Neural progenitor cell (in vitro differentiated cells): ENCODE results near the gene CEACAM16. TPM values are rescaled to one million over a fixed set of nuclear protein-coding genes. Genes with fewer than 3 reads are reported as not detected.

ENCODE experiments used
- DNase-seq: peaks from one replicate; pipeline ENCODE4 v3.0.0-alpha.2; 2016; ENCODE audit warnings: low spot score
- H2AFZ ChIP-seq: fragments of 200-600 bp; sonication (generic); replicated peaks from 2 replicates; pipeline ENCODE4 v1.6.1; 2016; ENCODE audit warnings: antibody characterized with exemption
- H3F3A ChIP-seq: fragments of 200-600 bp; sonication (generic); 2 replicates; pipeline ENCODE4 v1.6.1; 2016; ENCODE audit warnings: antibody characterized with exemption, low read depth
- H3K27ac ChIP-seq: fragments of 200-600 bp; sonication (generic); 2 replicates; pipeline ENCODE4 v1.5.1; 2016; ENCODE audit warnings: mild to moderate bottlenecking
- H3K27me3 ChIP-seq: fragments of 200-600 bp; sonication (generic); 2 replicates; pipeline ENCODE4 v1.6.1; 2016; ENCODE audit warnings: mild to moderate bottlenecking, moderate library complexity
- H3K36me3 ChIP-seq: fragments of 200-600 bp; sonication (generic); 2 replicates; pipeline ENCODE4 v1.5.1; 2016
- H3K4me1 ChIP-seq: fragments of 200-600 bp; sonication (generic); 2 replicates; pipeline ENCODE4 v1.6.1; 2016; ENCODE audit warnings: mixed run types
- H3K4me2 ChIP-seq: fragments of 200-600 bp; sonication (generic); 2 replicates; pipeline ENCODE4 v1.6.1; 2016
- H3K4me3 ChIP-seq: fragments of 200-600 bp; sonication (generic); 2 replicates; pipeline ENCODE4 v1.5.1; 2016
- H3K79me2 ChIP-seq: fragments of 200-600 bp; sonication (generic); 2 replicates; pipeline ENCODE4 v1.6.1; 2016; ENCODE audit warnings: low read depth
- H3K9ac ChIP-seq: fragments of 200-600 bp; sonication (generic); 2 replicates; pipeline ENCODE4 v1.6.1; 2016
- H3K9me3 ChIP-seq: fragments of 200-600 bp; sonication (generic); 2 replicates; pipeline ENCODE4 v1.5.1; 2016; ENCODE audit warnings: low read depth
- H4K20me1 ChIP-seq: fragments of 200-600 bp; sonication (generic); 2 replicates; pipeline ENCODE4 v1.6.1; 2016; ENCODE audit warnings: low read depth
- H3K27ac Mint-ChIP-seq: 3 replicates; pipeline ENCODE4 v1.8.0; 2021; ENCODE audit warnings: mixed read lengths
- H3K27me3 Mint-ChIP-seq: 2 replicates; pipeline ENCODE4 v1.8.0; 2022; ENCODE audit warnings: low read depth, mild to moderate bottlenecking, inconsistent platforms, moderate library complexity, mixed read lengths; ENCODE audit not compliant: insufficient read depth
- H3K36me3 Mint-ChIP-seq: 3 replicates; pipeline ENCODE4 v1.8.0; 2021; ENCODE audit warnings: mixed read lengths
- H3K4me1 Mint-ChIP-seq: 3 replicates; pipeline ENCODE4 v1.8.0; 2021; ENCODE audit warnings: mixed read lengths
- H3K4me3 Mint-ChIP-seq: 3 replicates; pipeline ENCODE4 v1.8.0; 2021; ENCODE audit warnings: mild to moderate bottlenecking, moderate library complexity, mixed read lengths
- H3K9me3 Mint-ChIP-seq: 3 replicates; pipeline ENCODE4 v1.8.0; 2020; ENCODE audit warnings: mixed read lengths
- EZH2 ChIP-seq: fragments of 200-600 bp; sonication (generic); IDR thresholded peaks from 2 replicates; pipeline ENCODE4 v1.6.1; 2017; ENCODE audit warnings: antibody characterized with exemption, mild to moderate bottlenecking, moderate library complexity
- EZH2phosphoT487 ChIP-seq: fragments of 200-600 bp; sonication (generic); IDR thresholded peaks from 2 replicates; pipeline ENCODE4 v1.6.1; 2017; ENCODE audit warnings: antibody characterized with exemption
- total RNA-seq: library from RNA; depleted of rRNA; stranded (reverse); fragments of >200 nt; gene quantifications from 2 replicates; pipeline ENCODE4 v1.2.3, GENCODE V29; 2015; ENCODE audit warnings: low replicate concordance
- TF ChIP-seq, protein P1 (sequence below): fragments of 200-600 bp; sonication (generic); IDR thresholded peaks from 2 replicates; pipeline ENCODE4 v1.5.1; 2017; ENCODE audit warnings: antibody characterized with exemption, mild to moderate bottlenecking

The CEACAM16 gene
- total RNA-seq, 1 donor from 2014 or later, result not detected

- no peak overlapping the region for H3K9ac ChIP-seq
- no peak overlapping the region for H3K27ac ChIP-seq
- Mint-ChIP-seq H3K4me3 (no peak overlapping the region), H3K27me3 (no peaks in the 10 kb centered on the region), H3K4me1 (no peaks in the 10 kb centered on the region), H3K9me3 (no peaks in the 10 kb centered on the region), H3K36me3 (peaks cover 3% of the 10 kb centered on the region), H3K27ac (no peak overlapping the region)
- TF ChIP-seq EZH2phosphoT487 (no peak), EZH2 (no peak)
- TF ChIP-seq, protein P1, sequence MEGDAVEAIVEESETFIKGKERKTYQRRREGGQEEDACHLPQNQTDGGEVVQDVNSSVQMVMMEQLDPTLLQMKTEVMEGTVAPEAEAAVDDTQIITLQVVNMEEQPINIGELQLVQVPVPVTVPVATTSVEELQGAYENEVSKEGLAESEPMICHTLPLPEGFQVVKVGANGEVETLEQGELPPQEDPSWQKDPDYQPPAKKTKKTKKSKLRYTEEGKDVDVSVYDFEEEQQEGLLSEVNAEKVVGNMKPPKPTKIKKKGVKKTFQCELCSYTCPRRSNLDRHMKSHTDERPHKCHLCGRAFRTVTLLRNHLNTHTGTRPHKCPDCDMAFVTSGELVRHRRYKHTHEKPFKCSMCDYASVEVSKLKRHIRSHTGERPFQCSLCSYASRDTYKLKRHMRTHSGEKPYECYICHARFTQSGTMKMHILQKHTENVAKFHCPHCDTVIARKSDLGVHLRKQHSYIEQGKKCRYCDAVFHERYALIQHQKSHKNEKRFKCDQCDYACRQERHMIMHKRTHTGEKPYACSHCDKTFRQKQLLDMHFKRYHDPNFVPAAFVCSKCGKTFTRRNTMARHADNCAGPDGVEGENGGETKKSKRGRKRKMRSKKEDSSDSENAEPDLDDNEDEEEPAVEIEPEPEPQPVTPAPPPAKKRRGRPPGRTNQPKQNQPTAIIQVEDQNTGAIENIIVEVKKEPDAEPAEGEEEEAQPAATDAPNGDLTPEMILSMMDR, result no peak
- H3K4me3 ChIP-seq, result no peak overlapping the region
- H3K9me3 ChIP-seq, result no peaks in the 10 kb centered on the region
- no peaks in the 10 kb centered on the region for H3K4me1 ChIP-seq
- H2AFZ ChIP-seq, result no peak overlapping the region
- H3F3A ChIP-seq, result peaks cover 7% of the 10 kb centered on the region
- no peaks in the 10 kb centered on the region for H3K27me3 ChIP-seq
- no peak overlapping the region for H3K4me2 ChIP-seq
- H3K79me2 ChIP-seq, result no peaks in the 10 kb centered on the region
- no peaks in the 10 kb centered on the region for H4K20me1 ChIP-seq
- H3K36me3 ChIP-seq, result no peaks in the 10 kb centered on the region
- no peak for DNase-seq
Measured at GRCh38 chr19:44662691-44663385, 36.1 kb upstream of the CEACAM16 start.

- H3K9me3 ChIP-seq, result no peaks in the 10 kb centered on the region
- peaks cover 7% of the 10 kb centered on the region for H3F3A ChIP-seq
- H4K20me1 ChIP-seq, result no peaks in the 10 kb centered on the region
- TF ChIP-seq EZH2 (no peak), EZH2phosphoT487 (no peak)
- TF ChIP-seq, protein P1, result no peak
- no peak overlapping the region for H2AFZ ChIP-seq
- Mint-ChIP-seq H3K27ac (no peak overlapping the region), H3K9me3 (no peaks in the 10 kb centered on the region), H3K27me3 (no peaks in the 10 kb centered on the region), H3K36me3 (peaks cover 2% of the 10 kb centered on the region), H3K4me1 (no peaks in the 10 kb centered on the region), H3K4me3 (no peak overlapping the region)
- H3K4me1 ChIP-seq, result no peaks in the 10 kb centered on the region
- H3K4me3 ChIP-seq, result no peak overlapping the region
- no peaks in the 10 kb centered on the region for H3K36me3 ChIP-seq
- H3K4me2 ChIP-seq, result no peak overlapping the region
- H3K27me3 ChIP-seq, result no peaks in the 10 kb centered on the region
- H3K79me2 ChIP-seq, result no peaks in the 10 kb centered on the region
- no peak for DNase-seq
- no peak overlapping the region for H3K9ac ChIP-seq
- H3K27ac ChIP-seq, result no peak overlapping the region
Measured at GRCh38 chr19:44663996-44664395, 35.0 kb upstream of the CEACAM16 start.

- no peak overlapping the region for H3K9ac ChIP-seq
- H3K4me3 ChIP-seq, result no peak overlapping the region
- H2AFZ ChIP-seq, result no peak overlapping the region
- no peaks in the 10 kb centered on the region for H3K4me1 ChIP-seq
- DNase-seq, result no peak
- H3K79me2 ChIP-seq, result no peaks in the 10 kb centered on the region
- no peaks in the 10 kb centered on the region for H3K27me3 Mint-ChIP-seq
- H3K27me3 ChIP-seq, result no peaks in the 10 kb centered on the region
- peaks cover 2% of the 10 kb centered on the region for H3K36me3 Mint-ChIP-seq
- no peak overlapping the region for H3K4me2 ChIP-seq
- no peak for TF ChIP-seq EZH2phosphoT487
- no peaks in the 10 kb centered on the region for H3K9me3 Mint-ChIP-seq
- no peaks in the 10 kb centered on the region for H3K4me1 Mint-ChIP-seq
- no peaks in the 10 kb centered on the region for H3K9me3 ChIP-seq
- H3K4me3 Mint-ChIP-seq, result no peak overlapping the region
- no peaks in the 10 kb centered on the region for H4K20me1 ChIP-seq
- no peak overlapping the region for H3K27ac ChIP-seq
- no peak overlapping the region for H3K27ac Mint-ChIP-seq
- H3K36me3 ChIP-seq, result no peaks in the 10 kb centered on the region
- H3F3A ChIP-seq, result peaks cover 7% of the 10 kb centered on the region
Measured at GRCh38 chr19:44664976-44665375, 34.0 kb upstream of the CEACAM16 start.

DNA sequence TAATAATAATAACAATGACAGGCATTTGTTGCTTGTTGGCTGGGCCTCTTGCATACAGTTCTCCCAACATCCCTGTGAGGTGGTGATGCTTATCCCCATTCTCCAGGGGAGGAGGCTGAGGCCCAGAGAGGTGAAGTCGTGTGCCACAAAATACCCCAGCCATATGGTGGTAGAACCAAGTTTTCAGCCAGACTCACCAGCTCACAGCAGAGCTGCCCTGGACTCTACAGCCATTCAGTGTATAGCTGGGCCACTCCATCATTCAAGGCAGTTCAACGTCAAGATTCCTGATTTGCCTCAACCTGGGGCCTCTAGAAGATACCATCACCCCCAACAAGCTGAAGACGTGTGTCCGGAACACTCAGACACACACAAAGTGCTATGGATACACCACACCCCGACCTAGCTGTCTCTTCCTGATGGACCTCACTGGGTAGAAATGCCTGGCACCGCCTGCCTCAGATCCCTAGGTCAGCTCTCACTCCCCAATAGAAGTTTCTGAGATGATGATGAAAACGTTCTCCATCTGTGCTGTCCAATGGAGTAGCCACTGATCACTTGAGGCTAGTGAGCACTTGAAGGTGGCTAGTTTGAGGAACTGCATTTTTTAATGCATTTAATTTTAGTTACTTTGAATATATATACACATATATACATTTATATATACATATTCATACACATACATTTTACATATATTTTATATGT is 31.9 kb upstream of the CEACAM16 start:
- no peak overlapping the region for H3K4me3 ChIP-seq

More for the DNA sequence above, 31.9 kb upstream of the CEACAM16 start:
- Mint-ChIP-seq H3K27me3 (no peaks in the 10 kb centered on the region), H3K9me3 (no peaks in the 10 kb centered on the region), H3K36me3 (peaks cover 2% of the 10 kb centered on the region), H3K4me1 (no peaks in the 10 kb centered on the region), H3K27ac (no peak overlapping the region), H3K4me3 (no peak overlapping the region)
- no peak overlapping the region for H2AFZ ChIP-seq
- no peaks in the 10 kb centered on the region for H4K20me1 ChIP-seq
- no peaks in the 10 kb centered on the region for H3K27me3 ChIP-seq
- H3K4me2 ChIP-seq, result no peak overlapping the region
- H3K9me3 ChIP-seq, result no peaks in the 10 kb centered on the region
- DNase-seq, result no peak
- H3F3A ChIP-seq, result peaks cover 7% of the 10 kb centered on the region
- no peaks in the 10 kb centered on the region for H3K36me3 ChIP-seq
- no peak overlapping the region for H3K9ac ChIP-seq
- H3K79me2 ChIP-seq, result no peaks in the 10 kb centered on the region
- H3K4me1 ChIP-seq, result no peaks in the 10 kb centered on the region
- TF ChIP-seq EZH2phosphoT487, result no peak
- TF ChIP-seq, protein P1, result no peak
- TF ChIP-seq EZH2, result no peak
- H3K27ac ChIP-seq, result no peak overlapping the region
